ENCODE measurements around the gene IGF2BP3. TPM values are rescaled to one million over a fixed set of nuclear protein-coding genes. Genes with fewer than 3 reads are reported as not detected.

The IGF2BP3 gene
- polyA plus RNA-seq, 1 donor (not counting 4 experiments of a cell fraction or from before 2014, with no cell fraction given), result 22.3 TPM

DNA sequence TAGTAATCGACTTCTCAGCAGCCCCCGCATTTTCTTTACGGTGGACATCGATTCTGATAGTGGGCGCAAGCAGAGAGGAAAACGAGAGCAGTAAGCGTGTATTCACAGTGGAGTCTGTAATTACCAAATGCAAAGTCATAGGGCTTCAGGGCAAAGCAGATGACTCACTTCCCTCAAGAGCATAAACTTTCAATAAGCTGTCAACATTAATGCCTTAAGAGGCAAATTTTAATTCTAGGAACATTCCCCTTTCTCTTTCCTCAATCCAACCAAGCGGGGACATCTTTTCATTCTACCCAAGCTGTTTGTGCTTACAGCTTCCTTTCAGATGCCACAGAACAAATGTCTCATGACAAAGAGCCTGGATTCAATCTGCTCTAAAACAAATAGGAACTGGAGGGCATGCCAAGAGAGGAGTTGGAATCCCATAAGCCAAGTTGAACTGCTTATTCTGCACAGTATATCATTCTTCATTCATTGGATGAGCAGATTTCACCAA lies 122.6 kb downstream of the IGF2BP3 start:
- Histone ChIP-seq H3K4me2 (ENCODE audit: control insufficient read depth, extremely low read depth, insufficient read depth, low read depth, low read length) (peak overlapping the region; percentile 76), H4K20me1 (ENCODE audit: control insufficient read depth, extremely low read depth, insufficient read depth, low read length) (no peaks in the 10 kb centered on the region), H3K27me3 (ENCODE audit: control insufficient read depth, extremely low read depth, insufficient read depth, low read length) (no peaks in the 10 kb centered on the region), H3K4me3 (ENCODE audit: control insufficient read depth in 2 of 3, extremely low read depth in 1 of 3, insufficient read depth in 2 of 3, low read depth in 1 of 3, low read length in 3 of 3) (peak overlapping the region in 2 of 3 experiments; percentile 7 to 22), H3K36me3 (ENCODE audit: control insufficient read depth in 2 of 2, extremely low read depth in 1 of 2, insufficient read depth in 2 of 2, low read length in 2 of 2) (peaks cover 2 to 5% of the 10 kb centered on the region in 2 experiments), H3K27ac (ENCODE audit: control insufficient read depth, insufficient read depth, low read length) (peak overlapping the region; percentile 57), H3K9ac (ENCODE audit: control insufficient read depth, extremely low read depth, insufficient read depth, low read length) (peak overlapping the region; percentile 28), H3K9me1 (ENCODE audit: control insufficient read depth, extremely low read depth, insufficient read depth, low read length) (no peaks in the 10 kb centered on the region), H3K79me2 (ENCODE audit: control insufficient read depth, insufficient read depth, low read length) (no peaks in the 10 kb centered on the region), H2AFZ (ENCODE audit: control insufficient read depth, low read length) (no peak overlapping the region), H3K9me3 (ENCODE audit: control insufficient read depth, low read depth, low read length) (no peaks in the 10 kb centered on the region), H3K4me1 (ENCODE audit: control insufficient read depth, extremely low read depth, insufficient read depth, low read length) (peaks cover 31% of the 10 kb centered on the region)
- DNase-seq (ENCODE audit: low read depth, low spot score) (peak; percentile 19), FAIRE-seq (peak; percentile 85)
- dilution Hi-C loops (cut with MboI; ENCODE audit: extremely low pct_ligation_motif_present, low sequenced_read_pairs), result no loop called here
- no peak for TF ChIP-seq EZH2 (IDR thresholded peaks at IDR 0.05; ENCODE audit: low read length)
- TF ChIP-seq, protein P1, sequence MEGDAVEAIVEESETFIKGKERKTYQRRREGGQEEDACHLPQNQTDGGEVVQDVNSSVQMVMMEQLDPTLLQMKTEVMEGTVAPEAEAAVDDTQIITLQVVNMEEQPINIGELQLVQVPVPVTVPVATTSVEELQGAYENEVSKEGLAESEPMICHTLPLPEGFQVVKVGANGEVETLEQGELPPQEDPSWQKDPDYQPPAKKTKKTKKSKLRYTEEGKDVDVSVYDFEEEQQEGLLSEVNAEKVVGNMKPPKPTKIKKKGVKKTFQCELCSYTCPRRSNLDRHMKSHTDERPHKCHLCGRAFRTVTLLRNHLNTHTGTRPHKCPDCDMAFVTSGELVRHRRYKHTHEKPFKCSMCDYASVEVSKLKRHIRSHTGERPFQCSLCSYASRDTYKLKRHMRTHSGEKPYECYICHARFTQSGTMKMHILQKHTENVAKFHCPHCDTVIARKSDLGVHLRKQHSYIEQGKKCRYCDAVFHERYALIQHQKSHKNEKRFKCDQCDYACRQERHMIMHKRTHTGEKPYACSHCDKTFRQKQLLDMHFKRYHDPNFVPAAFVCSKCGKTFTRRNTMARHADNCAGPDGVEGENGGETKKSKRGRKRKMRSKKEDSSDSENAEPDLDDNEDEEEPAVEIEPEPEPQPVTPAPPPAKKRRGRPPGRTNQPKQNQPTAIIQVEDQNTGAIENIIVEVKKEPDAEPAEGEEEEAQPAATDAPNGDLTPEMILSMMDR (optimal IDR thresholded peaks at IDR 0.05 in 1 of 3, IDR thresholded peaks at IDR 0.05 in 1 of 3, conservative IDR thresholded peaks at IDR 0.05 in 1 of 3; ENCODE audit: extremely low read depth in 1 of 3, insufficient read depth in 2 of 3, low read length in 3 of 3), result no peak

DNA sequence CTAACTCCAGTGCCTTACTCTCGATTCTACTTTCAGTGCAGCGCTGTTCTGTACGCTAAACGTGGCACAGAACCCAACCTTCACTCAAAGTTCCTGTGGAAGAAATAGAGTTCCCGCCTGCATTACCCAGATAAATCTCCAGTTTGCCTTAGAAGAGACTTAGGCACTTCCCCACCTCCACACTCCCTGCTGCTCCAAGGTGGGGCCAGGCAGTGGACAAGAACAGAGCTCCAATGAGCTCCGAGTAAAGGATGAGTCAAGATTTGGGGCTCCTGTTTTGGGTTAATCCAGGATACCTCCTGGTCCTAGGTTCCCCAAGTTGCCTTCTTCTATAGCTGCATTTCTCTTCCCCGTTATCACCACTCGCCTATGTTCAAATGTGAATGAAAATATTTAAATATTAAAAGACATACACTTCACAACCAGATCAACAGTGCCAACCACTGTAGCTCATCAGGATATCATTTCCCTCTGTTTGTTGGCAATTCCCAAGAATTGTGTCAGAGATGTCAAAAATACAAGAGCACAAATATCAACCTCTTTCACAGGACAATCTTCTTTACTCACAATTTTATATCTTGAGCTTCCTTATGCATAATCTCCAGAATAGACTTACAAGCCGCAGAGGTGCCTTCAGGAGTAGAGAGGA lies 123.1 kb downstream of the IGF2BP3 start:
- no peak for FAIRE-seq
- dilution Hi-C loops (cut with MboI; ENCODE audit: extremely low pct_ligation_motif_present, low sequenced_read_pairs), result no loop called here
- H3K4me1 ChIP-seq (ENCODE audit: control insufficient read depth, extremely low read depth, insufficient read depth, low read length), result peaks cover 31% of the 10 kb centered on the region
- H3K4me2 ChIP-seq (ENCODE audit: control insufficient read depth, extremely low read depth, insufficient read depth, low read depth, low read length), result peak overlapping the region; percentile 76
- no peaks in the 10 kb centered on the region for H3K9me1 ChIP-seq (ENCODE audit: control insufficient read depth, extremely low read depth, insufficient read depth, low read length)
- no peak overlapping the region for H3K4me3 ChIP-seq (ENCODE audit: control insufficient read depth in 2 of 3, extremely low read depth in 1 of 3, insufficient read depth in 2 of 3, low read depth in 1 of 3, low read length in 3 of 3)
- H3K79me2 ChIP-seq (ENCODE audit: control insufficient read depth, insufficient read depth, low read length), result no peaks in the 10 kb centered on the region
- TF ChIP-seq, protein P1 (optimal IDR thresholded peaks at IDR 0.05 in 1 of 3, IDR thresholded peaks at IDR 0.05 in 1 of 3, conservative IDR thresholded peaks at IDR 0.05 in 1 of 3; ENCODE audit: extremely low read depth in 1 of 3, insufficient read depth in 2 of 3, low read length in 3 of 3), result no peak
- no peak for TF ChIP-seq EZH2 (IDR thresholded peaks at IDR 0.05; ENCODE audit: low read length)
- peak overlapping the region; percentile 28 for H3K9ac ChIP-seq (ENCODE audit: control insufficient read depth, extremely low read depth, insufficient read depth, low read length)
- H3K27me3 ChIP-seq (ENCODE audit: control insufficient read depth, extremely low read depth, insufficient read depth, low read length), result no peaks in the 10 kb centered on the region
- H3K9me3 ChIP-seq (ENCODE audit: control insufficient read depth, low read depth, low read length), result no peaks in the 10 kb centered on the region
- DNase-seq (ENCODE audit: low read depth, low spot score), result no peak
- H3K27ac ChIP-seq (ENCODE audit: control insufficient read depth, insufficient read depth, low read length), result peak overlapping the region; percentile 57
- no peak overlapping the region for H2AFZ ChIP-seq (ENCODE audit: control insufficient read depth, low read length)
- H3K36me3 ChIP-seq (ENCODE audit: control insufficient read depth in 2 of 2, extremely low read depth in 1 of 2, insufficient read depth in 2 of 2, low read length in 2 of 2), result peaks cover 2 to 6% of the 10 kb centered on the region in 2 experiments
- no peaks in the 10 kb centered on the region for H4K20me1 ChIP-seq (ENCODE audit: control insufficient read depth, extremely low read depth, insufficient read depth, low read length)

Data from keratinocyte (primary cell).